GM18519 (cell line): Measurements from ENCODE around the gene NES.

Experiments
- ATAC-seq: cut with Tn5 transposase; IDR thresholded peaks from one replicate; pipeline ENCODE4 v1.9.1; 2021; ENCODE audit warnings: mild to moderate bottlenecking, moderate library complexity; ENCODE audit not compliant: unreplicated experiment, low FRiP score

Gene NES

GRCh38 chr1:156682166-156682890 lies 5.1 kb upstream of the NES start:
- no peak for ATAC-seq

GRCh38 chr1:156681196-156681960 lies 4.2 kb upstream of the NES start:
- no peak for ATAC-seq

- no peak for ATAC-seq
Measured at GRCh38 chr1:156680056-156680455, 2.8 kb upstream of the NES start.

- ATAC-seq = no peak
Measured at GRCh38 chr1:156677616-156678596, 699 bp upstream of the NES start.

GRCh38 chr1:156676114-156676819 lies 940 bp downstream of the NES start:
- ATAC-seq = no peak

GRCh38 chr1:156675210-156676113 lies 1.7 kb downstream of the NES start:
- no peak for ATAC-seq

GRCh38 chr1:156673387-156674121 lies 3.7 kb downstream of the NES start:
- ATAC-seq = no peak

- no peak for ATAC-seq
Measured at GRCh38 chr1:156671804-156672203, 5.4 kb downstream of the NES start.

GRCh38 chr1:156670791-156671190 lies 6.4 kb downstream of the NES start:
- ATAC-seq = no peak

GRCh38 chr1:156670359-156670758 lies 6.8 kb downstream of the NES start:
- ATAC-seq = no peak

- ATAC-seq = no peak
Measured at GRCh38 chr1:156669794-156670193, 7.4 kb downstream of the NES start.

GRCh38 chr1:156668801-156669637 lies 8.2 kb downstream of the NES start:
- no peak for ATAC-seq

- no peak for ATAC-seq
Measured at GRCh38 chr1:156667968-156668709, 9.1 kb downstream of the NES start.

GRCh38 chr1:156667610-156667967 lies 9.6 kb downstream of the NES start:
- no peak for ATAC-seq

GRCh38 chr1:156666862-156667609 lies 10.2 kb downstream of the NES start:
- no peak for ATAC-seq

- no peak for ATAC-seq
Measured at GRCh38 chr1:156665539-156665938, 11.7 kb downstream of the NES start.
